GM21786 (cell line): ENCODE measurements around the gene FBXW12.

Experiments
- ATAC-seq: cut with Tn5 transposase; IDR thresholded peaks from one replicate; pipeline ENCODE4 v1.9.1; 2021; ENCODE audit not compliant: unreplicated experiment

FBXW12 gene

DNA sequence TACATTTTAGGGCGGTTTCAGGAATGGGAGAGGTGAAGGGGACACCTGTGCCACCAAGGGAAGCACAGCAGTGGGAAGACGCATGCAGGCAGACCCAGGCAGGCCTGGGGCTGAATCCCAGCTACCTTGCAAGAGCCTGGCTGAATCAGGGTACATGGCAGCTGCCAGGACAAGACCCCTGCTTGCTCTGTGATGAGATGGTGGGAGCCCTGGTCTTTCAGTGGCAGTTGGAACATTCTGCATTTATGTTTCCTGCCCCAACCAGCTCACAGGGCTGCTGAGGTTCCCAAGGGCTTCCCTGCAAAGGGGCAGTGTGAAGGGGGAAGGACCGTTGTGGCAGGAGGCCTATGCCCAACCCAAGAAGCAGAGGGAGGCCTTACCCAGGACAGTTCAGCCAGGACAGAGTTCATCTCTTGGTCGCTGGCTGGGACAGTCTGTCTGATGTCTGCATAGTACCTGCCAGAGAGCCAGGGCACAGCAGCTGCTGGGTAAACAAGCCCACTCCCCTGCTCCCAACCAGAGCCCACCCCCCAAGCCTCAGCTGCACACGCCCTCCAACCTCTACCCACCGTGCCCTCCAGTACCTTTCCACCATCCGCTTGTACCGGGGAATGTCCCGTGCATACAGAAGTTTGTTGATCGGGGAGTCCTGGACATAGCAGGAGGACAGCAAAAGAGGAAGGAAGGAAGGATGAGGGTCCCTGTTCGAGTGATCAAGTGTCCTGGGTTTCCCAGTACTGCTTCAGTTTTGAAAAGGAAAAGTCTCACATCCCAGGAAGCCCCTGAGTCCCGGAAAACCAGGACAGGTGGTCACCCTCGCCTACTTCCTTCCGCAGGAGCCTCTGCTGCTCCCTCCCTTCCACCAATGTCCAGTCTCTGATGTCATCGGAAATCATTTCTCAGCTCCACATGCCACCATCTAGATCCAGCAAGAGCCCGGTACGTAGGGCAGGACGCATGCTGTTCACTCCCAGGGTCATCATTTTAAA is 34.7 kb downstream of the FBXW12 start:
- ATAC-seq: no peak

DNA sequence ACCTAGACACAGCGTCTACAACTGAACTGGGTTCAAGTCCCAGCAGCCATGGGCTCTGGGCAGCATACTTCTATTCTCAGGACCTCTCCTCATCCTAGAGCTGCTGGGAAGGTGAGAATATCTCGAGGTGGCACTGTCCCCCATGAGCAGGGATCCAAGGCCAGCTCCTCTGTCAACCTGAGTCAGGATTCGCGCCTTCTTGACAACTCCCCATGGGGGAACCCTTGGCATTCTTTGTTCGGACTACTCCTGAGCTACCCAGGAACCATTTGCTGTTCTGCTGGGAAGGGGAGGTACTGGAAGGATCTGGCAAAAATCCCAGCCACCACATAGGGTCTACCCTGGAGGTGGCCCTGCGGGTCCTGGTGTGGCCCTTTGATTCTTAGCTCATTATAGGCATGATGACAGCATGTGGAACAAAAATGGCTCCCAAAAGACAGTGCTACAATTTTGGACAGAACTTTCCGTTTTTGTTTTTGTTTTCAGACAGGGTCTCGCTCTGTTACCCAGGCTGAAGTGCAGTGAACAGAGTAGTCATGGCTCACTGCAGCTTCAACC is 35.6 kb downstream of the FBXW12 start:
- ATAC-seq: no peak

DNA sequence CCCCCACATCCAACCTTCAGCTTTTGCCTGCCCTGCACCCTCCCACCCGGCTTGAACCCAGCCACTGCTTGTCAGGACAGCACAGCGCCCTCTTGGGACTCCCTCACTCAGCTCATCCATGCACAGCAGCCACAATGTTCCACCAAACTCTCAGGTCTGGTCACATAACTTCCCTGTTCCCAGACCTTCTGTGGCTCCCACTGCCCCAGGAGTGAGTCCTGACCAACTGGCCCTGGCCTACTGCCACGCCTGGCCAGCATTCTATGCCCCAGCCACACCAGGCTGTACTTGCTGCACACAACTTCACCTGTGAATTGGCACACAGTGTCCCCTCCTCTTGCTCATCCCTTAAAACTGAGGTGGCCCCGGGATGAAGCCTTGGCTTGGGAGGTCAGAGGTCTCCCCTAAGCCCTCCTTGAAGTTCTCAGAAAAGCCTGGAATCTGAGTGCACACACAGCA is 36.8 kb downstream of the FBXW12 start:
- ATAC-seq: no peak

DNA sequence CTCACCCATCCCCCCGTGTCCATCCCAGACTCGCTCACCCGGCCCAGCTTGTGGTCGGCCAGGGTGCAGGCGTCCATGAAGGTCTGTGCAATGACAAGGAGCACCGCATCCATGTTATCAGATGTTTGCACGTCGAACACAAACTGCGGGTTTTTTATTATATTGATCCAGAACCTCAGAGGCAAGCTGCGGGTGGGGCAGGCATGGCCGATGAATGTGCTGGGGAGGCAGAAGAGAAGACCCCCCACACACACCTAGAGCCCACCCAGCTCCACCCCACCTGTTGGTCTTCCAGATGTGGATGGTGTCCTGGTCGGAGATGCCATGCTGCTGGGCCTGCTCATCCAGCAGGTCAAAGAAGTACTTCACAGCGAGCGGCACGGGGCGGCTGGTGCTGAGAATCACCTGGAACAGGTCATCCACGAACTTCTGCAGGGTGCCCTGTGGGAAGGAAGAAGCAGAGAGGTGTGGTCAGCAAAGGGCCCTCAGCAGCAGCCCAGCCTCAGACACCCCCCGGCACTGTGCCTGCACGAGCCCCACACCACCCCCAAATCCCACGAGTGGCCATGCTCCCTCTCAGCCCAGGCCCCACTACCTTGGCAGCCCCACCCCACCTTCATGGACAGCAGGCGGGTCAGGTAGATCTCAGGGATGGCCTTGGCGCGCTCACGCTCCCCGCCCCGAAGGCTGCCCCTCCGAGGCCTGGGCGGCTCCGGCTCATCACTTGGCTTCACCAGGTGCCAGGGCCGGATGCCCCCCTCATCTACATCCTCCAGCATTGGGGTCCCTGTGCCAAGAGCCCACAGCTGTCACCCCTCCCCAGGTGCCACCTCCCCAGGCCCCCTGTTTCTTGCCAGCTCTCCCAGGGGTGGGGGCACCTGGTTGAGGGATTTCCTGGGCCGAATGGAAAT is 37.5 kb downstream of the FBXW12 start:
- no peak for ATAC-seq

GRCh38 chr3:48410205-48411040 is 38.4 kb downstream of the FBXW12 start:
- ATAC-seq: no peak

DNA sequence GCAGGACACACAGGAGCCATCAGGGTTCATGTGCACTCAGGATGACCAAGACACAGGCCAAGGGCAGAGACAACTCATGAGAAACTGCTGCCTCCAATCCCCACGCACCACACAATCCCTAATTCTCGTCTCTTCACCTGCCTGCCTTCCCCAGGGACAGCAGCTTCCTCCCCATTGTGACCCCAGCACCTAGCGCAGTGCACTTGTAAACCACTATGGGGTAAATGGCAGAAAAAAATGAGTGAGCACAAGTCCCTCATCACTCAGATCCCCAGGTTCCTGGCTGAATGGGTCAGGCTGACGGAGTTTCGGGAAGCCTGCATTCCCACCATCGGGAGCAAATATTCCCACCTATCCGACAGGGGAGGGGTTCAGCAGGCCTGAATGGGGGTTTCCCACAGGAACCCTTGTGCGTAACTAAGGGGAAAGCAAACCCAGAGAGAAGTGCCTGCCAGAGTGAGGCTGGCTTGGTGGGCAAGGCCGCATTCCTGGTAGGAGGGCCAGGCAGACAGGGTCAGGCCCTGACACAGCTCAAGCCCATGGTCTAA is 39.1 kb downstream of the FBXW12 start:
- ATAC-seq: no peak

GRCh38 chr3:48411606-48412374 is 39.8 kb downstream of the FBXW12 start:
- ATAC-seq: no peak

DNA sequence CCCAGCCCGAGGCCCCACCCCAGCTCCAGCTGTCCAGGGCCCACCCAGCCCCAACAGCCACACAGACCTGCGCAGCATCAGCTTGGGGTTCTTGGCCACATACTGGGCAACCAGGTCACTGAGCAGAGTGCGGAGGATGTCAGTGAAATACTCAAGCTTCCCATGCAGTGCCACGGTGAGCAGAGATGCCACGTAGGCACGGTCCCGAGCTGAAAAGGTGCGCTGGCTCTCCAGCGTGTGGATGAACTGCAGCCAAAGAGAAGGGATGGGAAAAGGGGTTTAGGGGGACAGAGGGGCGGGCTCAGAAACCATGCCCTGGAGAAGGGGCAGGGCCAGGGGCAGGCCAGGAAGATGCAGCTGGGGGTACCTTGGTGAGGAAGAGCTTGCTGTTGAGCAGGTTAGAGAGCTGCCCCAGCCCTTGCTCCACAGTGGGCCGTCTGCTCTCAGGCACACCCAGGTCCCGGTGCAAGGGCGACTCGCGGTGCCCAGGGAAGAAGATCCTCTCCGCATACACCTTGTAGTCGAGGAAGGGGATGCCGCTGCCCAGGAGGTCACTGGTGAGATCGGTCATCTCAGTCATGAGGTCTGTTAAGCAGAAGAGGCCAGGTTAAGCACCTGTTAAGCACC is 40.5 kb downstream of the FBXW12 start:
- no peak for ATAC-seq

DNA sequence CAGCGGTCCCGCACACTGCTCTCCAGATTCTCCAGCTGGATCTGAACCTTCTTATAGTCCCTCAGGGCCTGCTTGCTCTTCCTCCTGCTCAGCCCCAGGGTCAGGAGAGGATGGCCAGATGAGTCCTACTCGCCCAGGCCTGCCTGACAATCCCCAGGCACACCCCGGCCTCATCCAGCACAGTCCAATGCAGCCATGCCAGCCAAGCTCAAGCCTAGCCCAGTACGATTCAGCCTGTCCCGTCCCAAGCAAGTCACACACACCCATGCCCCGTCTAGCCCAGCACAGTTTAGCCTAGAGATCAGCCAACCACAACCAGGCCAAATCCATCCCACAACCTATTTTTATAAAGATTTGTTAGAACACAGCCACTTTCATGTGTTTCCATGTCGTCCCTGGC is 41.1 kb downstream of the FBXW12 start:
- ATAC-seq: no peak

- ATAC-seq: no peak
These were observed 41.6 kb downstream of the FBXW12 start for GRCh38 chr3:48413611-48414010.

DNA sequence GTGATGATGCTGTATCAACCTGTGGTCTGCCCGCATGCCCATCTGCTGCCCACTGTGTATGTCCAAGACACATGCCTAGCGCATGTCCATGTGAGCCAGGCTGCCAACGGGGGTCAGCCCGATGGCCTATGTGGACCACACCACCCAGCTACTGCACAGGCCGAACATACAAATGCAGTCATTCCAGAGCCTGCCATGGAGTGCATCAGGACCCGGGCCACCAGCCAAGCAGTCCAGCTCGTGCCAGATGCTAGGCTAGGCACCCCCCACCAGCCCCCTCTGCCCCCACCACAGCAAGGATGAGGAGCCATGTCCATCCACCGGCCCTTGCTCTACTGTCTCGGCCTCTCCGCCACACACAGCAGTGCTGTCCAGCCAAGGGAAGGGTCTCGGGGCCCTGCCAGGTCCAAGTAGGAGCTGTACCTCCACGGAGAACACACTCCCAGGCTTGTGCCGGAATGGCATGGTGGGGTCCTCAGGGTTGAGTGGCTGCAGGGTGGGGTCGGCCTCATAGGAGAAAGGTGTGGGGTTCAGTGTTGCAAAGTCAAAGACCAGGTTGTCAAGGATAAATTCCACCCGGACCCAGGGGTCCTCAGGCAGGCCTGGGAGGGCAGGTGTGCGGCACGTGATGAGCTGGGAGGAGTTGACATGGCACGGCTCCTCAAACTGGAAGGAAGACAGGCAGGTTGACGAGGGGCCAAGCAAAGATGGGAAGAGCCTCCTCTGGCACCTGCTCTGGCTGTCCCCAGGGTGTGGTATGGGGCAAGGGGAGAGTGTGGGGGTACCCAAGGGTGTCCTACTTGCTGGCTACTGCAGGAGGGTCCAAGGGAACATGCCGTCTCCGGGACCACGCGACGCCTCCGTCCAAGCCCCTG is 42.6 kb downstream of the FBXW12 start:
- ATAC-seq: no peak

- no peak for ATAC-seq
These were observed 43.4 kb downstream of the FBXW12 start for GRCh38 chr3:48415251-48415953.

- ATAC-seq: no peak
These were observed 44.1 kb downstream of the FBXW12 start for GRCh38 chr3:48416091-48416505.

DNA sequence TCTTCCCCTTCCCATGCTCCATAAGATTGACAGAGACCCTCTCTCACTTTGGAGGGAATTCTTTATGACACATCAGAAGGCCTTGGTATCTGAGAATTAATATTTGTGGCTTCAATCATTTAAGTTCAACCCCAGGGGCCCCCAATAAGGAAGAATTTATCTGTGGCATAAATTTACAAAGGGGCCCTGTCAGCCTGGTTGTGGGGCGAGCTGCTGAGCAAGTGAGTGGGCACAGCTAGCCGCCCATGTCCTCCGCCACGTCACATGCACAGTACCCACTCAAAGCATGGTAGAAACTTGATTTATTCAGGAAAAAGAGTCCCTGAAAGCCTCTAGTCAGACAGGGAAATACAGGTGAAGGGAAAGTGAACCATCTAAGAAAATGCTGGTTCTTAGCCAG is 44.5 kb downstream of the FBXW12 start:
- no peak for ATAC-seq

DNA sequence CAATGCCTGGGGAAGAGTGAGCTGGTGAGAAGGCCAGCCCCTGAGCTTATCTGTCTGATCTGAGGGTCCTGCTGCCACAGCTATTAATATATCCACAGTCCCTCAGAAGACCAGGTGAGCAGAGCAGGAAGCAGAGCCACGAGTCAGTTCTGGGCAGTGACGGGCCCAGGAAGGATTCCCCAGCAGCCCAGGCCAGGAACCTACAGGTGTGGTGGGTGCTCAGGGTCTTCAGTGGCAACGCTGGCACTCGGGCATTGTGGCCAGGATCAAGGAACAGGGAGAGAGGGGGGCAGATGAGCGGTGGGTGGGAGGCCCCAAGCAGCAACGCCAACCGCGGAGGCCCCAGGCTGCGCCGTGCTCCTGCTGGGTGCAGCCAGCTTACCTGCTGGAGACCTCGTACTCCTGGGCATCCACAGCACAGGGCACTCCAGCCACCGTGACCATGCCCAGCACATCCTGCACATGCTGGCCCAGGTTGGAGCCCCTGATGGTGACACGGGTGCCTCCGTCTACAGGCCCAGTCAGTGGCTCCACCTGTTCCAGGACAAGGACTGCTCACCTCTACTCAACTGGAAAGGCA is 45.6 kb downstream of the FBXW12 start:
- no peak for ATAC-seq

- ATAC-seq: no peak
These were observed 46.1 kb downstream of the FBXW12 start for GRCh38 chr3:48418140-48418539.

- ATAC-seq: no peak
These were observed 46.6 kb downstream of the FBXW12 start for GRCh38 chr3:48418651-48419050.
